ENCODE data around the gene AGA.

Gene AGA

DNA sequence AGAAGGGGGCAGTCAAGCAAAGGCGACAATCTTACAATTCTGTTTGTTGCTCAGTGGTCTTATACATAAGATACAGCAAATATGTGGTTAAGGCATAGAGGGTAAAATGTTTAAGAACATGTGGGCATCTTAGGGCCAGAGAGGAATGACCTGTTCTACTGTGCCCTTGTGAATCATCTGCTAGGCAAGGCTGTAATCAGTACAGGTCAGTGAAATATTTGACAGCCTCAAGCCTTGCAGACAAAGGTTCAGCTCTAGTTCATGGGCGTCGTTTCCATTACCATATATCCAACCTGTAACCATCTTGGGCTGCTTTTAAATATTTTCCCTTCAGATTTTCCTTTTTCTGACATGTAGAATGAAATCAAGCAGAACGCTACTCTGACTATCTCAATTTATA is 37.3 kb downstream of the AGA start:
- no peaks in the 10 kb centered on the region for H3K36me3 ChIP-seq (replicated peaks; ENCODE audit: low read depth, low read length)
- no peak overlapping the region for H3K4me2 ChIP-seq (ENCODE audit: low read length)
- no peaks in the 10 kb centered on the region for H4K20me1 ChIP-seq (ENCODE audit: insufficient read depth, low read length)
- no peak overlapping the region for H3K9ac ChIP-seq (ENCODE audit: low read length)
- no peaks in the 10 kb centered on the region for H3K79me2 ChIP-seq (ENCODE audit: low read length)
- 0 out of 2 replicates have a peak, but pooled peaks cover 3% of the 10 kb centered on the region for H3K27me3 ChIP-seq (ENCODE audit: low read depth, low read length)
- no peak overlapping the region for H3K27ac ChIP-seq (ENCODE audit: low read length)
- TF ChIP-seq, protein P1, sequence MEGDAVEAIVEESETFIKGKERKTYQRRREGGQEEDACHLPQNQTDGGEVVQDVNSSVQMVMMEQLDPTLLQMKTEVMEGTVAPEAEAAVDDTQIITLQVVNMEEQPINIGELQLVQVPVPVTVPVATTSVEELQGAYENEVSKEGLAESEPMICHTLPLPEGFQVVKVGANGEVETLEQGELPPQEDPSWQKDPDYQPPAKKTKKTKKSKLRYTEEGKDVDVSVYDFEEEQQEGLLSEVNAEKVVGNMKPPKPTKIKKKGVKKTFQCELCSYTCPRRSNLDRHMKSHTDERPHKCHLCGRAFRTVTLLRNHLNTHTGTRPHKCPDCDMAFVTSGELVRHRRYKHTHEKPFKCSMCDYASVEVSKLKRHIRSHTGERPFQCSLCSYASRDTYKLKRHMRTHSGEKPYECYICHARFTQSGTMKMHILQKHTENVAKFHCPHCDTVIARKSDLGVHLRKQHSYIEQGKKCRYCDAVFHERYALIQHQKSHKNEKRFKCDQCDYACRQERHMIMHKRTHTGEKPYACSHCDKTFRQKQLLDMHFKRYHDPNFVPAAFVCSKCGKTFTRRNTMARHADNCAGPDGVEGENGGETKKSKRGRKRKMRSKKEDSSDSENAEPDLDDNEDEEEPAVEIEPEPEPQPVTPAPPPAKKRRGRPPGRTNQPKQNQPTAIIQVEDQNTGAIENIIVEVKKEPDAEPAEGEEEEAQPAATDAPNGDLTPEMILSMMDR (IDR thresholded peaks at IDR 0.05; ENCODE audit: low read depth, low read length) = no peak
- no peak for TF ChIP-seq EZH2phosphoT487 (IDR thresholded peaks at IDR 0.05; ENCODE audit: low read depth)
- no peak overlapping the region for H2AFZ ChIP-seq (ENCODE audit: low read depth, low read length)
- peaks cover 10% of the 10 kb centered on the region for H3K4me1 ChIP-seq (ENCODE audit: low read length)
- H3K9me3 ChIP-seq (ENCODE audit: insufficient read depth, low read length) = no peaks in the 10 kb centered on the region
- H3K4me3 ChIP-seq (ENCODE audit: low read length) = no peak overlapping the region

GRCh38 chr4:177404342-177404741 is 37.9 kb downstream of the AGA start:
- Histone ChIP-seq H4K20me1 (ENCODE audit: insufficient read depth, low read length) (no peaks in the 10 kb centered on the region), H2AFZ (ENCODE audit: low read depth, low read length) (peak overlapping the region; percentile 95; the same call in 1 of the 2 replicates), H3K79me2 (ENCODE audit: low read length) (no peaks in the 10 kb centered on the region), H3K36me3 (replicated peaks; ENCODE audit: low read depth, low read length) (no peaks in the 10 kb centered on the region), H3K4me1 (ENCODE audit: low read length) (peaks cover 10% of the 10 kb centered on the region), H3K4me3 (ENCODE audit: low read length) (peak overlapping the region; percentile 55), H3K9me3 (ENCODE audit: insufficient read depth, low read length) (no peaks in the 10 kb centered on the region), H3K4me2 (ENCODE audit: low read length) (peak overlapping the region; percentile 61; the same call in 1 of the 2 replicates), H3K27me3 (ENCODE audit: low read depth, low read length) (0 out of 2 replicates have a peak, but pooled peaks cover 3% of the 10 kb centered on the region), H3K27ac (ENCODE audit: low read length) (no peak overlapping the region), H3K9ac (ENCODE audit: low read length) (no peak overlapping the region)
- TF ChIP-seq, protein P1 (IDR thresholded peaks at IDR 0.05; ENCODE audit: low read depth, low read length) = no peak
- TF ChIP-seq EZH2phosphoT487 (IDR thresholded peaks at IDR 0.05; ENCODE audit: low read depth) = no peak

DNA sequence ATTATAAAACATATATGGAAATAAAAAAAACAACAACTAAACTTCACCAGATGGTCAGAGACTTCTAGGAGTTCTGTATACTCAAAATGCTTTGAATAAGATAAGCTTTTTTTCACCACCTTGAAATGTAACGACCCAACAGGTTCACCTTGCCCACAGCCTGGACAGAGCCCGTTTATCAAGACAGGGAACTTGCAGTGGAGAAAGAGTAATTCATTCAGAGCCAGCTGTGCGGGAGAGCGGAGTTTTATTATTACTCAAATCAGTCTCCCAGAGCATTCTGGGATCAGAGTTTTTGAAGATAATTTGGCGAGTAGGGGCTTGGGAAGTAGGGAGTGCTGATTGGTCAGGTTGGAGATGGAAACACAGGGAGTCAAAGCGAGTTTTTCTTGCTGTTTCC is 38.5 kb downstream of the AGA start:
- Histone ChIP-seq H3K4me1 (ENCODE audit: low read length) (peaks cover 10% of the 10 kb centered on the region), H3K36me3 (replicated peaks; ENCODE audit: low read depth, low read length) (no peaks in the 10 kb centered on the region), H3K79me2 (ENCODE audit: low read length) (no peaks in the 10 kb centered on the region), H4K20me1 (ENCODE audit: insufficient read depth, low read length) (no peaks in the 10 kb centered on the region), H3K4me2 (ENCODE audit: low read length) (peak overlapping the region; percentile 61), H3K27ac (ENCODE audit: low read length) (no peak overlapping the region), H3K9me3 (ENCODE audit: insufficient read depth, low read length) (no peaks in the 10 kb centered on the region), H3K27me3 (ENCODE audit: low read depth, low read length) (0 out of 2 replicates have a peak, but pooled peaks cover 3% of the 10 kb centered on the region), H3K4me3 (ENCODE audit: low read length) (peak overlapping the region; percentile 55), H2AFZ (ENCODE audit: low read depth, low read length) (peak overlapping the region; percentile 95), H3K9ac (ENCODE audit: low read length) (no peak overlapping the region)
- no peak for TF ChIP-seq EZH2phosphoT487 (IDR thresholded peaks at IDR 0.05; ENCODE audit: low read depth)
- TF ChIP-seq, protein P1 (IDR thresholded peaks at IDR 0.05; ENCODE audit: low read depth, low read length) = no peak

- Histone ChIP-seq H3K79me2 (ENCODE audit: low read length) (no peaks in the 10 kb centered on the region), H3K4me2 (ENCODE audit: low read length) (no peak overlapping the region), H4K20me1 (ENCODE audit: insufficient read depth, low read length) (no peaks in the 10 kb centered on the region), H3K9ac (ENCODE audit: low read length) (no peak overlapping the region), H3K4me3 (ENCODE audit: low read length) (no peak overlapping the region), H3K27ac (ENCODE audit: low read length) (no peak overlapping the region), H3K27me3 (ENCODE audit: low read depth, low read length) (0 out of 2 replicates have a peak, but pooled peaks cover 3% of the 10 kb centered on the region), H2AFZ (ENCODE audit: low read depth, low read length) (no peak overlapping the region), H3K4me1 (ENCODE audit: low read length) (peaks cover 14% of the 10 kb centered on the region), H3K9me3 (ENCODE audit: insufficient read depth, low read length) (no peaks in the 10 kb centered on the region), H3K36me3 (replicated peaks; ENCODE audit: low read depth, low read length) (no peaks in the 10 kb centered on the region)
- no peak for TF ChIP-seq EZH2phosphoT487 (IDR thresholded peaks at IDR 0.05; ENCODE audit: low read depth)
- TF ChIP-seq, protein P1 (IDR thresholded peaks at IDR 0.05; ENCODE audit: low read depth, low read length) = no peak
Observed at GRCh38 chr4:177401658-177402273, 40.5 kb downstream of the AGA start.

Measured in OCI-LY3 (cell line).